Fibroblast of lung (primary cell): Measurements from ENCODE around the gene RS1.

ENCODE experiments used
- CTCF ChIP-seq, 2 donors: IDR thresholded peaks in 1 of 2; conservative IDR thresholded peaks in 1 of 2; 1 replicate in 1 of 2; 2 replicates in 1 of 2; pipeline ENCODE4 v1.5.1; 2011 to 2012; ENCODE audit warnings: low read length in 2 of 2, control low read depth in 1 of 2, inconsistent platforms in 1 of 2, low read depth in 1 of 2, mild to moderate bottlenecking in 1 of 2
- EZH2 ChIP-seq: IDR thresholded peaks from 2 replicates; pipeline ENCODE4 v1.5.1; 2012; ENCODE audit warnings: low read length, control low read depth, mild to moderate bottlenecking; ENCODE audit errors: missing control alignments

DNA sequence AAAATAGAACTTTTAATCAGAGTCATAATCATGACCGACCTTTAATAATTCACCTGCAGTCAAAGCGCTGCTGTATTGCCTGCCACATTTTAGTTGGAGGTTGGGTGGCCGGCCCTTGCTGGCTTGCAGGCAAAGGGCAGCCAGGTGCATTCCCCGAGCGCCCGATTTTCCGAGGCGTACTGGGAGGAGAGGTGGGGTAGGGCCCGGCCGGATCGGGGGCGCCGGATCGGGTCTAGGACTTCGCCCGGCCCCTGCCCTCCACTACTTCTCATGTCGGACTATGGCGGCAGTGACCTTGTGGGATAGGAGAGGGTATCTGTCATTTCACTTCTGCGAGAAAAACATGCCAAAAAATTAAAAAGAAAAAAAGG, 2.5 kb upstream of the RS1 start:
- TF ChIP-seq CTCF (conservative IDR thresholded peaks at IDR 0.05 in 1 of 2, IDR thresholded peaks at IDR 0.05 in 1 of 2; ENCODE audit: low read depth in 1 of 2, low read length in 2 of 2) (no peak), EZH2 (no peak)
